HT1080 (cell line): ENCODE measurements around the gene NDUFAF5. TPM values are rescaled to one million over a fixed set of nuclear protein-coding genes. Genes with fewer than 3 reads are reported as not detected.

ENCODE experiments used
- DNase-seq: peaks from one replicate; pipeline ENCODE4 v3.0.0-alpha.2; 2015; ENCODE audit warnings: low read depth
- total RNA-seq: library from RNA; depleted of rRNA; stranded (reverse); fragments of >200 nt; shearing (Covaris generic); gene quantifications from 2 replicates; pipeline ENCODE4 v1.2.3, GENCODE V29; 2014

The NDUFAF5 gene
- total RNA-seq, 1 experiment from 2014 or later: 20.1 TPM

DNA sequence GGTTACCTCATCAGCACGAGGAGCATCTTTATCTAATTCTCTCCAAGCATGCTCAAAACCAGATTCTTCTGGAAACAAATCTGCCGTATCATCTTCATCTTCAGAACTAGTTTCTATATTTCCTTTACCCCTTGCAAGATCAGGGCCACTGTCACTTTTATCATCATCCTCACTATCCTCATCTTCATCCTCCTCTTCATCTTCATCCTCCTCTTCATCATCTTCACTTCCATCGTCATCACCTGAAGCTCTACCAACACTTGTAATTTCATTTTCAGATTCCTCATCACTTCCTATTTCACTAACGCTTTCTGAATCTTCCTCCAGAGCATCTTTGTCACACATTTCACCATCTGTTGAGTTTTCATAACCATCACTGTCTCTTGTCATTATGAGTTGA is 9.0 kb upstream of the NDUFAF5 start:
- no peak for DNase-seq

DNA sequence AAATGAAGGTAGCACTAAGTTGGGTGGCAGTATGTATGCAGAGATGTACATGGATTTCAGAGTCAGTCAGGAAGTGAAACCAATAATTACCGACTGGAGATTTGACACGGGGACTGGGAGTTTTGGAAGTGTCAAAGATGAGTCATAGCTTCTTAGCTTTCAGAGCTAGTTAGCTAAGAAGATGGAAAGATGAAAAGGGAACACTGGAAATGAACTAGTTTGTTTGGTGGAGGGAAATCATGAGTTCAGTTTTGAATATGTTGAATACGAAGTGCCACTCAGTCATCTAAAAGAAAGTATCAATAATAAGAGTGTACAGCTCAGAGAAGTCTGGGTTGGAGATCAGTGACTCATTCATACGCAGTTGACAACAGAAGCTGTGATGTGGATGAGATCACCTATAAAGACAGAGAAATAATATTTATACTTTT is 7.6 kb upstream of the NDUFAF5 start:
- DNase-seq: peak; percentile 46

- no peak for DNase-seq
Observed at GRCh38 chr20:13778827-13779226, 6.0 kb upstream of the NDUFAF5 start.

DNA sequence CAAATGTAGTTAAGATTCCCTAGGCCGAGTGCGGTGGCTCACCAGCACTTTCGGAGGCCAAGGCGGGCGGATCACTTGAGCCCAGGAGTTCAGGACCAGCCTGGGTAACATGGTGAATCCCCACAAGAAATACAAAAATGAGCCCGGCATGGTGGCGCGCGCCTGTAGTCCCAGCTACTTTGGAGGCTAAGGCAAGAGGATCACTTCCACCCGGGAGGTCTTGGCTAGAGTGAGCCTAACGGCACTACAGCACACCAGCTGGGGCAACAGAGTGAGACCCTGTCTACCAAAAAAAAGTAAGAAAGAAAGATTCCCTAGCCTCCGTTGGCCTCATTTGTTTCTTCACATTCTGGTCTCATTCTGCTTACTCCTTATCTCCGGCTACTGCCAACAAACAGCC is 1.3 kb upstream of the NDUFAF5 start:
- no peak for DNase-seq

GRCh38 chr20:13784271-13784892 is 446 bp upstream of the NDUFAF5 start:
- no peak for DNase-seq

- no peak for DNase-seq
Observed at GRCh38 chr20:13786143-13786828, 1.5 kb downstream of the NDUFAF5 start.

DNA sequence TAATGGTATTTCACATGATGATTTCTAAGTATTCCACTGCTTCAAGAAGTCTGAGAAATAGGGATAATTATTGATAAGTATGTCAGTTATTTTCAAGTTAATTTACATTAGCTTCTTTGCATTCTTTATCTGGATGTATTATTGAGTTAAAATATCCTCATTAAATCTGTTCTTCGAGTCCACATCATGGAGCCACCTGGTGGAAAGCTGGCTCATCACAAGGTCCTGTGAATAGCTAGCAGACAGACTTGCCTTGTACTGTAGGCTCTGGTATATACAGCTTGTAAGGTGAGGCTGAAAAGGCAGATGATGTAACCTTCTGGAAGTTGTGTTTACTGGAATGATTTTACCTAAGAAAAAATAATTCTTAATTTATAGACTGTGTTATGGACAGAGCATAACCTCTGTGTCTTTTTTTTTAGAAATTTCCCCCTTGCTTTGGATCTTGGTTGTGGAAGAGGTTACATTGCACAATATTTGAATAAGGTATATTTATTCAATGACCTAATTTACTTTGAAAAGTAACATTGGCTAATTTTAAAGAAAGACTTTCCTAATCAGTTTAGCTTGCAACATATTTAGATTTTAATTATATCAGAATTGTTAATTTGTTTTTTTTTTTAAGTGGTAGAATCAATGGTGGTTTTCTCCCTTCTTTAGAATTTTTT is 3.5 kb downstream of the NDUFAF5 start:
- DNase-seq: peak; percentile 48

GRCh38 chr20:13790708-13791107 is 5.9 kb downstream of the NDUFAF5 start:
- no peak for DNase-seq

DNA sequence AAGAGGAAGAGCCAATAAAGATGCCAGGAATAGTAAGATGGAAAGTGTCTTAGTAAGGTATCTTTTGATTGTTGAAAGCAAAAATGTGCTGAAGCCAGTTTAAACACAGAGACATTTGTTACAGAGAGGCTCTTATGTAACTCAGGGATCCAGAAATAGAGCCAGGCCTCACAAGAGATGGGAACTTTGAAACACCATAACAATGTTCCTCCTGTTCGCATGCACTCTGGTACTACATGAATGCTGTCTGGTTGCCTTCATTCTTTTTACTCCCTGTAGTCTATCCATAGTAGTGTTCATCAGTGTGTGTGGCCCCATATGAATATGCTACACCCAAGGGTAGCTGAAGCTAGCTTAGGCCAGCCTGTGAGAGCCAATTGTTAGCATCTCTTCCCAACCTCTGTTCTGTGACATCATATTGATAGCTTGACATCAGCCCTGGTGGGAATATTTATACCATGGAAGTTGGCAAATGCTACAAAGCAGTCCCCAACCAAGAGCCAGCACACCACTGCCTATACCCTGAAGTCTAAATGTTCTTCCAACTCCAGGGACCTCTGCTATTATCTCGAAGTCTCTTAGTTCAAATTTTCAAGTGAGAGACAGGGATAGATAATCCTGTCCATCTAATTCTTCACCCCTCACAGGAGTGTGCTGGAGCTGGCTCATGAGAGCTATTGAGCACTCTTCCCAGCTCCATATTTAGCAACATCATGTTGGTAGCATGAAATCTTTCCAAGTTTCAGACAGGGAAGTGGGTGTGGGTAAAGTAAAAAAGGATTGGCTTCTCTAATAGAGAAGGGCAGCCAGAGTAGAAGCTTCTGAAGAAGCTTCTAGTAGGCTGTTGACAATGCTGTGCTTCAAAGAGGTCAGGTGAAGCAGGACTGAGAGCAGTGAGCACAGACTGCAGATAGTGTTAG is 7.0 kb downstream of the NDUFAF5 start:
- DNase-seq: no peak

GRCh38 chr20:13793001-13793400 is 8.2 kb downstream of the NDUFAF5 start:
- no peak for DNase-seq

DNA sequence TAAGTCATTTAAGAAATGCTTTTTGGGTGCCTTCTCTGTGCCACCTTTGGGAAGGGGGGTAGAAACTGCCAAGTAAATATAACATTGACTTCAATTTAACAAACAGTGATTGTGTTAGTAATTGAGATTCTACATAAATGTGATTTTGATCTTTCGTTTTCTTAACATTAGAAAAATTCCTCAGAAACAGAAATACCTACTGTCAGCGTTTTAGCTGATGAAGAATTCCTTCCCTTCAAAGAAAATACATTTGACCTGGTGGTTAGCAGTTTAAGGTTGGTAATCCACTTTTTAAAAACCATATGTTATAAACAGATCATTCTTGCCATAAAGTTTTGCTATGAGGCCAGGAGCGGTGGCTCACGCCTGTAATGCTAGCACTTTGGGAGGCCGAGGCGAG is 9.8 kb downstream of the NDUFAF5 start:
- DNase-seq: no peak

GRCh38 chr20:13799040-13799439 is 14.2 kb downstream of the NDUFAF5 start:
- no peak for DNase-seq

GRCh38 chr20:13799974-13800373 is 15.1 kb downstream of the NDUFAF5 start:
- DNase-seq: no peak

GRCh38 chr20:13800728-13801134 is 15.9 kb downstream of the NDUFAF5 start:
- DNase-seq: peak; percentile 82

DNA sequence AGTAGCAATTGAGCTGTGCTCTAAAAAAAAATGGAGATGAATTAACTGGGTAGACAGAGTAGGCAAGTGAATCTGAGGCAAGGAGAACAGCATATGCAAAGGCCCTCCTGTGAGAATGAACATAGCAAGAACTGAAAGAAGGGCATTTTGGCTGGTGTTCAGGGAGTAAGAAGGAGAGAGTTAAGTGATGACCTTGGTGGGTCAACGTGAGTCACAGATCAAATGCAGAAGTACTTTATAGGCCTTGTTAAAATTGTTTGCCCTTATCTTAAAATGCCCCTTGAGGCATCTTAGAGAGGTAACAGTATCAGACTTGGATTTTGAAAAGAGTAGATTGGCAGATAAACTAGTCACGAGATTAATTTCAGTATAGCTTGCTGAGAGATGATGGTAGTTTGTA is 24.5 kb downstream of the NDUFAF5 start:
- no peak for DNase-seq

GRCh38 chr20:13809855-13810254 is 25.0 kb downstream of the NDUFAF5 start:
- no peak for DNase-seq

DNA sequence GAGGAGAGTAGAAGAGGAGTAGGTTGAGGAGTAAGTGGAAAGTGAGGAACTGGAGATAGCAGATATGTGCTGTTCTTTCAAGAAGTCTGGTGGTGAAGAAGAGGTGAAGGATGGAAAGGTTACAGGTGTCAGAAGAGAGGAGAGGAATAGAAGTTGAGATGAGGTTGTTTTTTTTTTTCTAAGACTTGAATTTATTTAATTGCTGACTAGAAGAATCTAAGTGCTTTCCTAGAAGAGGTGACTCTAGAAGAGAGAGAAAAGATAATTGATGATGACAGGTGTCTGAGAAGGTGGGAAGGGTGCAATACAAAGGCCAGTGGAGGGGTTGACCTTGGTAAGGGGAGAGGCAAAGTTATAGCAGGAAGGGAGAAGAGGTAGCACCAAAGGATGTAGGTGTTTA is 25.6 kb downstream of the NDUFAF5 start:
- no peak for DNase-seq

DNA sequence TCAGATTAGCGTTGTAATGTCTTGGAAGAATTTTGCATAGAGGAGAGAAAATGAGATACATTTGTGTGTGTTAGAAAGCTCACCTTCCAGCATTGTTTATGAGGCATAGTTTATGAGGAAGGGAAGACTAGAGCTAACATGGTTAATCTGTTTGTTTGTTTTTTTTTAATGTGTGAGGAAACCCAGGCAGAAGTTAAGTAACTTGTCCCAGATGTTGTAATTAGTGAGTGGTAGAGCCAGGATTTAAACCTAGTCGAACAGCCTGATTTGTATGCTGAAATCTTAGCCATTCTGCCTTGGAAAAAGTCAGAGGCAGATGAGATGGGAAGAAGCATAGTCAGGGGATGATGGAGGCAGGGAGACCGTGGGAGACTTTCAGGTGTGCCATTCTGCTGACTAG is 29.1 kb downstream of the NDUFAF5 start:
- DNase-seq: no peak

- DNase-seq: no peak
Observed at GRCh38 chr20:13814672-13815071, 29.8 kb downstream of the NDUFAF5 start.

DNA sequence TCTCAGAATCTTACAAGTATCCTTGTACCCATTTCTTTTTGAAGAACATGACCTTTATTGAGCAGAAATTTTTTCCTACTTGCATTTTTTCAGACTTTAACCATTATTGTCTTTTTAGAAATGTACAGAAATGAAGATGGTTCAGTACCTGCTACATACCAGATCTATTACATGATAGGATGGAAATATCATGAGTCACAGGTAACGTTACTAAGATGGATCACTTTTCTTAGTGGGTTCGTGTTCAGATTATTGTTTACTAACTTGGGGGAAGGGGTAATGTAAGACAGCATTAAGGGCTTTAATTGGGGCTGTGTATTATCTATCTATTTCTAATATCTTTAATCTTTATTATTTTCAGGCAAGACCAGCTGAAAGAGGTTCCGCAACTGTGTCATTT is 31.9 kb downstream of the NDUFAF5 start:
- no peak for DNase-seq

- no peak for DNase-seq
Observed at GRCh38 chr20:13817342-13817741, 32.5 kb downstream of the NDUFAF5 start.
